Measurements from ENCODE around the gene CHRNA1. TPM values are rescaled to one million over a fixed set of nuclear protein-coding genes. Genes with fewer than 3 reads are reported as not detected.

Gene CHRNA1
- total and polyA plus RNA-seq, 2 of the 13 experiments (the other 11 are each of a cell fraction or from before 2014, with no cell fraction given), result not detected

- TF ChIP-seq USF2 (IDR thresholded peaks at IDR 0.05; ENCODE audit: low read depth, low read length) (no peak), USF2 (CRISPR knock-in tag; IDR thresholded peaks at IDR 0.05; ENCODE audit: borderline replicate concordance) (0 out of 2 replicates have a peak, but pooled peaks have one; percentile 10), ZNF644 (CRISPR knock-in tag; IDR thresholded peaks at IDR 0.05; ENCODE audit: low read depth) (no peak), ZNF263 (CRISPR knock-in tag; IDR thresholded peaks at IDR 0.05) (peak; percentile 94), SNRNP70 (IDR thresholded peaks at IDR 0.05; ENCODE audit: low read depth, low read length) (no peak), ZMYM2 (CRISPR knock-in tag; IDR thresholded peaks at IDR 0.05) (no peak), ZNF678 (CRISPR knock-in tag; IDR thresholded peaks at IDR 0.05) (no peak), ZNF703 (CRISPR knock-in tag; IDR thresholded peaks at IDR 0.05; ENCODE audit: borderline replicate concordance) (no peak), PPARG (CRISPR knock-in tag; conservative IDR thresholded peaks at IDR 0.05) (no peak), HOXA9 (CRISPR knock-in tag; IDR thresholded peaks at IDR 0.05; ENCODE audit: borderline replicate concordance) (no peak)
Observed at GRCh38 chr2:174772472-174772801, 8.2 kb upstream of the CHRNA1 start (continued).

- intact Hi-C loops (cut with micrococcal nuclease; ENCODE audit: unreplicated experiment), result loop anchor here (1.0 kb wide), 2 partner anchors 213 to 218 kb away; no protein-coding TSS in a partner anchor
- BruUV-seq (replicated peaks), result no TSS peak
- WGBS (ENCODE audit: low lambda C conversion rate), result 6% methylated on average over 8 of the region's 14 CpGs
- no peaks in the 10 kb centered on the region for H3K9me3 ChIP-seq (ENCODE audit: low read length)
- peak overlapping the region; percentile 12 for H2AFZ ChIP-seq (ENCODE audit: low read length)
- H3K4me3 ChIP-seq (replicated peaks in 1 of 3; ENCODE audit: insufficient read depth in 1 of 3, low read depth in 2 of 3, low read length in 3 of 3), result peak overlapping the region; percentile 4 to 53 (median 27); a peak in 5 of 6 replicates
- in situ Hi-C loops (cut with HindIII; ENCODE audit: extremely low pct_ligation_motif_present, low pct_unique_long_range_greater_than_20kb), result loop anchor here (5.0 kb wide), 1 partner anchor 215 kb away; no protein-coding TSS in a partner anchor
- POLR2A ChIA-PET, result no interaction called here
- no peaks in the 10 kb centered on the region for H4K20me1 ChIP-seq (ENCODE audit: insufficient read depth, low read length)
- peaks cover 8% of the 10 kb centered on the region for H3K4me1 ChIP-seq (ENCODE audit: insufficient read depth, low read length)
- ATAC-seq (peak; percentile 99), FAIRE-seq (peak; percentile 83), DNase-seq (ENCODE audit: low spot score) (peak; percentile 64)
- H3K4me2 ChIP-seq (ENCODE audit: low read depth, low read length), result peak overlapping the region; percentile 79
- no peaks in the 10 kb centered on the region for H3K79me2 ChIP-seq (ENCODE audit: insufficient read depth, low read length)
- CTCF ChIA-PET (ENCODE audit: low intra/inter-chr PET ratio, low total read pairs), result interaction anchor here (0.9 to 2.4 kb wide), 4 partner anchors 214 to 1325 kb away, joined by 3 to 28 read pairs (median 4); no protein-coding TSS in a partner anchor
- no peak overlapping the region for H3K27ac ChIP-seq (ENCODE audit: extremely low read length, insufficient read depth, low read length)
- peak overlapping the region; percentile 6; the same call in 1 of the 2 replicates for H3K9ac ChIP-seq (ENCODE audit: insufficient read depth, low read depth, low read length)
- peaks cover 1 to 32% of the 10 kb centered on the region in 2 experiments; a peak in 2 of 5 replicates for H3K27me3 ChIP-seq (ENCODE audit: control insufficient read depth in 1 of 2, insufficient read depth in 2 of 2, low read length in 2 of 2)
- no peaks in the 10 kb centered on the region for H3K36me3 ChIP-seq (replicated peaks in 1 of 2; ENCODE audit: control insufficient read depth in 1 of 2, insufficient read depth in 2 of 2, low read length in 2 of 2)
- TF ChIP-seq U2AF2 (IDR thresholded peaks at IDR 0.05; ENCODE audit: low read depth, low read length) (no peak), ZNF431 (CRISPR knock-in tag; IDR thresholded peaks at IDR 0.05; ENCODE audit: borderline replicate concordance, low read depth) (no peak), ZFY (CRISPR knock-in tag; IDR thresholded peaks at IDR 0.05) (0 out of 2 replicates have a peak, but pooled peaks have one; percentile 36), BCL3 (CRISPR knock-in tag; IDR thresholded peaks at IDR 0.05) (peak; percentile 68; the same call in 1 of the 2 replicates), ARID3A (IDR thresholded peaks at IDR 0.05; ENCODE audit: low read depth, low read length) (no peak), PAWR (CRISPR knock-in tag; IDR thresholded peaks at IDR 0.05; ENCODE audit: borderline replicate concordance) (no peak)
Observed at GRCh38 chr2:174771631-174772471, 7.6 kb upstream of the CHRNA1 start.
